Esophagus squamous epithelium (tissue), 4 donors: ENCODE results near the gene BACH1.

ENCODE experiments used
- CTCF ChIP-seq, 6 experiments: fragments of 450-650 bp in 4 of 6; fragments of 200-600 bp in 2 of 6; sonication (generic) in 2 of 6; IDR thresholded peaks; one replicate each; pipeline ENCODE4 v1.5.1; 2016 to 2019; ENCODE audit warnings: antibody characterized with exemption in 6 of 6, mild to moderate bottlenecking in 4 of 6, moderate library complexity in 4 of 6
- POLR2A ChIP-seq, 4 donors: fragments of 450-650 bp; IDR thresholded peaks; one replicate each; pipeline ENCODE4 v1.6.1; 2017; ENCODE audit warnings: antibody characterized with exemption in 4 of 4, mild to moderate bottlenecking in 4 of 4, moderate library complexity in 3 of 4

GRCh38 chr21:29377266-29377665 is 78.5 kb downstream of the BACH1 start:
- TF ChIP-seq CTCF (IDR thresholded peaks at IDR 0.05) (no peak), POLR2A (IDR thresholded peaks at IDR 0.05) (no peak)
